Nephron (organoid): ENCODE data around the gene ZNF813.
"Not testable (repeated sequence)": the region's sequence is repeated elsewhere in the genome, so short reads cannot be mapped to it uniquely, and the experiment has no call there.

ENCODE experiments used
- H3K27ac Mint-ChIP-seq, 3 experiments: 2 replicates each; pipeline ENCODE4 v1.8.0; 2020; ENCODE audit warnings: mixed read lengths in 3 of 3, mild to moderate bottlenecking in 2 of 3, moderate library complexity in 1 of 3
- H3K27me3 Mint-ChIP-seq: 2 replicates; pipeline ENCODE4 v1.8.0; 2021; ENCODE audit warnings: low read depth, mild to moderate bottlenecking, moderate library complexity, mixed read lengths
- H3K36me3 Mint-ChIP-seq: 2 replicates; pipeline ENCODE4 v1.8.0; 2020; ENCODE audit warnings: low read depth, mixed read lengths
- H3K4me1 Mint-ChIP-seq: 2 replicates; pipeline ENCODE4 v1.8.0; 2020; ENCODE audit warnings: mixed read lengths
- H3K4me3 Mint-ChIP-seq, 3 experiments: 2 replicates each; pipeline ENCODE4 v1.8.0; 2020; ENCODE audit warnings: mild to moderate bottlenecking in 3 of 3, mixed read lengths in 3 of 3, moderate library complexity in 2 of 3
- H3K9me3 Mint-ChIP-seq: 2 replicates; pipeline ENCODE4 v1.8.0; 2020; ENCODE audit warnings: mixed read lengths
- CTCF ChIP-seq, 3 experiments: fragments of 200-600 bp; sonication (generic); IDR thresholded peaks; one replicate each; pipeline ENCODE4 v1.5.0; 2021; ENCODE audit warnings: antibody characterized with exemption in 3 of 3; ENCODE audit not compliant: unreplicated experiment in 3 of 3

Gene ZNF813

GRCh38 chr19:53431399-53432087, 36.0 kb upstream of the ZNF813 start, which contains the start of gene ZNF761:
Gene ZNF761, plus strand, starts transcription at chr19:53431984. Its CDS starts 15,285 bp downstream, at chr19:53447269.
- Mint-ChIP-seq H3K27me3 (no peaks in the 10 kb centered on the region), H3K4me3 (peak within 1 kb of the TSS; percentile 86 to 90 (median 89)), H3K9me3 (no peaks in the 10 kb centered on the region), H3K36me3 (peaks cover 28% of the 10 kb centered on the region), H3K27ac (peak within 1 kb of the TSS; percentile 88 to 99 (median 97)), H3K4me1 (peaks cover 21% of the 10 kb centered on the region)
- peak; percentile 35 to 49 (median 40) for TF ChIP-seq CTCF (IDR thresholded peaks at IDR 0.05; ENCODE audit: unreplicated experiment in 3 of 3)

- peak overlapping the region; percentile 86 to 90 (median 89) for H3K4me3 Mint-ChIP-seq
- H3K9me3 Mint-ChIP-seq = no peaks in the 10 kb centered on the region
- H3K27ac Mint-ChIP-seq = peak overlapping the region; percentile 88 to 99 (median 97)
- H3K27me3 Mint-ChIP-seq = no peaks in the 10 kb centered on the region
- H3K4me1 Mint-ChIP-seq = peaks cover 21% of the 10 kb centered on the region
- peaks cover 29% of the 10 kb centered on the region for H3K36me3 Mint-ChIP-seq
- TF ChIP-seq CTCF (IDR thresholded peaks at IDR 0.05; ENCODE audit: unreplicated experiment in 3 of 3) = no peak
Observed at GRCh38 chr19:53432088-53432661, 35.4 kb upstream of the ZNF813 start.

GRCh38 chr19:53443809-53444208, 23.7 kb upstream of the ZNF813 start:
- not testable (repeated sequence) for H3K4me1 Mint-ChIP-seq, H3K27ac Mint-ChIP-seq, H3K27me3 Mint-ChIP-seq, H3K4me3 Mint-ChIP-seq
- H3K9me3 Mint-ChIP-seq = peaks cover 46% of the 10 kb centered on the region
- peaks cover 97% of the 10 kb centered on the region for H3K36me3 Mint-ChIP-seq

GRCh38 chr19:53447196-53447595, 20.3 kb upstream of the ZNF813 start:
- H3K4me3 Mint-ChIP-seq, H3K4me1 Mint-ChIP-seq, H3K27me3 Mint-ChIP-seq, H3K27ac Mint-ChIP-seq: not testable (repeated sequence)
- Mint-ChIP-seq H3K9me3 (peaks cover 42% of the 10 kb centered on the region), H3K36me3 (peaks cover 97% of the 10 kb centered on the region)

- H3K36me3 Mint-ChIP-seq = peaks cover 91% of the 10 kb centered on the region
- no peaks in the 10 kb centered on the region for H3K4me1 Mint-ChIP-seq
- H3K4me3 Mint-ChIP-seq = no peak overlapping the region
- no peak for TF ChIP-seq CTCF (IDR thresholded peaks at IDR 0.05; ENCODE audit: unreplicated experiment in 3 of 3)
- H3K9me3 Mint-ChIP-seq = peaks cover 50% of the 10 kb centered on the region
- no peak overlapping the region for H3K27ac Mint-ChIP-seq
- no peaks in the 10 kb centered on the region for H3K27me3 Mint-ChIP-seq
Observed at GRCh38 chr19:53455828-53456227, 11.7 kb upstream of the ZNF813 start.

GRCh38 chr19:53460131-53460721, 7.3 kb upstream of the ZNF813 start:
- Mint-ChIP-seq H3K9me3 (peaks cover 51% of the 10 kb centered on the region), H3K36me3 (peaks cover 59% of the 10 kb centered on the region)
- not testable (repeated sequence) for H3K27ac Mint-ChIP-seq, H3K4me1 Mint-ChIP-seq, H3K27me3 Mint-ChIP-seq, H3K4me3 Mint-ChIP-seq

- H3K4me1 Mint-ChIP-seq = no peaks in the 10 kb centered on the region
- peaks cover 35% of the 10 kb centered on the region for H3K9me3 Mint-ChIP-seq
- no peak overlapping the region for H3K4me3 Mint-ChIP-seq
- H3K36me3 Mint-ChIP-seq = peaks cover 42% of the 10 kb centered on the region
- H3K27ac Mint-ChIP-seq = no peak overlapping the region
- no peak for TF ChIP-seq CTCF (IDR thresholded peaks at IDR 0.05; ENCODE audit: unreplicated experiment in 3 of 3)
- H3K27me3 Mint-ChIP-seq = no peaks in the 10 kb centered on the region
Observed at GRCh38 chr19:53461866-53462265, 5.7 kb upstream of the ZNF813 start.
